HFFc6 (cell line): ENCODE data around the gene ACTR1A. TPM values are rescaled to one million over a fixed set of nuclear protein-coding genes. Genes with fewer than 3 reads are reported as not detected.

ENCODE experiments used
- DNase-seq: peaks from one replicate; pipeline ENCODE4 v3.0.0-alpha.2; 2018
- H3K27ac Mint-ChIP-seq: 2 replicates; pipeline ENCODE4 v1.8.0; 2020; ENCODE audit warnings: mild to moderate bottlenecking, mixed read lengths
- H3K27me3 Mint-ChIP-seq: 2 replicates; pipeline ENCODE4 v1.8.0; 2021; ENCODE audit warnings: mild to moderate bottlenecking, moderate library complexity, mixed read lengths; ENCODE audit not compliant: insufficient read depth
- H3K36me3 Mint-ChIP-seq: 2 replicates; pipeline ENCODE4 v1.8.0; 2021; ENCODE audit warnings: low read depth, mixed read lengths
- H3K4me1 Mint-ChIP-seq: 2 replicates; pipeline ENCODE4 v1.8.0; 2020; ENCODE audit warnings: low read depth, mixed read lengths
- H3K4me3 Mint-ChIP-seq: 2 replicates; pipeline ENCODE4 v1.8.0; 2020; ENCODE audit warnings: mild to moderate bottlenecking, moderate library complexity, mixed read lengths
- H3K9me3 Mint-ChIP-seq: 2 replicates; pipeline ENCODE4 v1.8.0; 2020; ENCODE audit warnings: mild to moderate bottlenecking, mixed read lengths
- CTCF ChIP-seq: fragments of 200-600 bp; sonication (generic); IDR thresholded peaks from 2 replicates; pipeline ENCODE4 v1.5.0; 2021; ENCODE audit warnings: antibody characterized with exemption, mild to moderate bottlenecking
- microRNA-seq: library from miRNA; unstranded; fragments of <30 nt; microRNA quantifications from one replicate; pipeline ENCODE4, GENCODE V29; 2019
- total RNA-seq, 6 experiments: library from RNA; stranded (reverse); fragmentation: NEBNext Ultra II Directional; extraction: Animal tissue kit (Norgen Biotek cat#: 25700); gene quantifications; 2 replicates in 1 of 6; 3 replicates in 5 of 6; pipeline ENCODE4 v1.2.3, GENCODE V29; 2021

ACTR1A gene
- total RNA-seq, 6 experiments from 2014 or later: 125 to 175 (median 152) TPM

- Mint-ChIP-seq H3K4me3 (peak overlapping the region; percentile 93), H3K27ac (peak overlapping the region; percentile 93), H3K4me1 (peaks cover 44% of the 10 kb centered on the region), H3K9me3 (no peaks in the 10 kb centered on the region), H3K36me3 (no peaks in the 10 kb centered on the region), H3K27me3 (peaks cover 2% of the 10 kb centered on the region)
- no peak for TF ChIP-seq CTCF
- DNase-seq: no peak
Observed at GRCh38 chr10:102431452-102432124, 70.9 kb downstream of the ACTR1A start.

GRCh38 chr10:102429468-102429867 is 73.0 kb downstream of the ACTR1A start:
- no peaks in the 10 kb centered on the region; the same call in 1 of the 2 replicates for H3K27me3 Mint-ChIP-seq
- no peak for DNase-seq
- no peaks in the 10 kb centered on the region for H3K36me3 Mint-ChIP-seq
- no peak overlapping the region for H3K27ac Mint-ChIP-seq
- no peak for TF ChIP-seq CTCF
- no peaks in the 10 kb centered on the region for H3K9me3 Mint-ChIP-seq
- no peak overlapping the region for H3K4me3 Mint-ChIP-seq
- peaks cover 30% of the 10 kb centered on the region for H3K4me1 Mint-ChIP-seq

Small RNA genes lying within 50 kb of the gene (microRNA-seq; reads per million reads assigned to microRNA genes)
- gene MIR146B: 181 reads per million, percentile 57 among the genes with 10 or more reads in this experiment

Other genes with a start within 250 kb of the ACTR1A start
- gene NFKB2, start 107.0 kb downstream of the ACTR1A start, total RNA-seq: 10 to 100 TPM; 23.1 to 27.4 (median 26.1) TPM
- 1 to 10 TPM in 2 of 6 experiments, under 1 TPM in 4; 0.37 to 1.4 (median 0.69) TPM for gene PSD, start 83.9 kb downstream of the ACTR1A start, total RNA-seq
- gene FBXL15, start 81.9 kb downstream of the ACTR1A start, total RNA-seq: 10 to 100 TPM in 4 of 6 experiments, 1 to 10 TPM in 2; 9.2 to 13.2 (median 11.5) TPM
- gene CUEDC2, start 70.1 kb downstream of the ACTR1A start, total RNA-seq: 10 to 100 TPM; 62.6 to 75.9 (median 72.5) TPM
- gene C10orf95, start 51.2 kb downstream of the ACTR1A start, total RNA-seq: under 1 TPM in 1 of 6 experiments, not detected in 5; 0.12 TPM
- gene SUFU, start 1.3 kb upstream of the ACTR1A start, total RNA-seq: 10 to 100 TPM; 12.8 to 16.8 (median 15.2) TPM
- gene TRIM8, start 141.8 kb upstream of the ACTR1A start, total RNA-seq: 100 to 1,000 TPM; 123 to 148 (median 135) TPM
- gene ARL3, start 211.7 kb upstream of the ACTR1A start, total RNA-seq: 10 to 100 TPM; 13.2 to 18.4 (median 16.8) TPM
- gene SFXN2, start 211.9 kb upstream of the ACTR1A start, total RNA-seq: 1 to 10 TPM; 2.2 to 4.4 (median 3.5) TPM
- 10 to 100 TPM; 34.9 to 40.7 (median 38.6) TPM for gene WBP1L, start 241.2 kb upstream of the ACTR1A start, total RNA-seq